ENCODE results near the gene FBXL16.
"Not testable (repeated sequence)": the region's sequence is repeated elsewhere in the genome, so short reads cannot be mapped to it uniquely, and the experiment has no call there.

The FBXL16 gene

DNA sequence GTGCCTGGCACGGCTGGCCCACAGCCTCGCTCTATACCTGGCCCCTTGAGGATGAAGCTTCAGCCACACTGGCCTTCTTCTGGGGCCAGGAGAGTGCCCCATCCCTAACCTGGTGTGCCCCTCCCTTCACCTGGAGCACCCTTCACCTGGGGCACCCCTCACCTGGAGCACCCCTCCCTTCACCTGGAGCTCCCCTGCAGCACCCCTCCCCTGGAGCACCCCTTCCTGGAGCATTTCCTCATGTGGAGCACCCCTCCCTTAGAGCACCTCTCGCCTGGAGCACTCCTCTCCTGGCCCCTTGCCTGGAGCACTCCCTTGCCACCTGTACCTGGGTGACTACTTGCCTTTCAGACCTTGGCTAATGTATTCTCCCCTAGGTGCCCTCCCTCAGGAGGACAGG lies 2.4 kb upstream of the FBXL16 start:
- no peak for DNase-seq

DNA sequence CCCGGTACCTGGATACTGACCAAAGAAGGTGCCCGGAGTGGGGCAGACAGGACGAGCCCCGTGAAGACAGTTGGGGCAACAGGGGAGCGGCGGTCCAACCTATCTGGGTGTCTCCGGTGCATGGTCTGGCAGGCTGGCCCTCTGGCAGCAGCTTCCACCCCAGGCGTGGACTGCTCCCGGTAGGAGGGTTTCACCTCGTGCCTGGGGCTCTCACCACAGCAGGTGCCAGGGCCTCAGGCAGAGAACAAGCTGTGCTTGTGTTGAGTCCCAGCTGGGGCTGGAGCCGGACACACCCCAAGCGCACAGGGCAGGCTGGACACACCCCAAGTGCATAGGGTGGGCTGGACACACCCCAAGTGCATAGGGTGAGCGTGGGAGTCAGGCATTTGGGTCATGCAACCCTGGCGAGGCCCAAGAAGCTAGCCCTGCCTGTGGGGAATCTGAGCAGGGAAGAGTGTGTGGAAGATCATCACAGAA lies 1.5 kb upstream of the FBXL16 start:
- DNase-seq = no peak

DNA sequence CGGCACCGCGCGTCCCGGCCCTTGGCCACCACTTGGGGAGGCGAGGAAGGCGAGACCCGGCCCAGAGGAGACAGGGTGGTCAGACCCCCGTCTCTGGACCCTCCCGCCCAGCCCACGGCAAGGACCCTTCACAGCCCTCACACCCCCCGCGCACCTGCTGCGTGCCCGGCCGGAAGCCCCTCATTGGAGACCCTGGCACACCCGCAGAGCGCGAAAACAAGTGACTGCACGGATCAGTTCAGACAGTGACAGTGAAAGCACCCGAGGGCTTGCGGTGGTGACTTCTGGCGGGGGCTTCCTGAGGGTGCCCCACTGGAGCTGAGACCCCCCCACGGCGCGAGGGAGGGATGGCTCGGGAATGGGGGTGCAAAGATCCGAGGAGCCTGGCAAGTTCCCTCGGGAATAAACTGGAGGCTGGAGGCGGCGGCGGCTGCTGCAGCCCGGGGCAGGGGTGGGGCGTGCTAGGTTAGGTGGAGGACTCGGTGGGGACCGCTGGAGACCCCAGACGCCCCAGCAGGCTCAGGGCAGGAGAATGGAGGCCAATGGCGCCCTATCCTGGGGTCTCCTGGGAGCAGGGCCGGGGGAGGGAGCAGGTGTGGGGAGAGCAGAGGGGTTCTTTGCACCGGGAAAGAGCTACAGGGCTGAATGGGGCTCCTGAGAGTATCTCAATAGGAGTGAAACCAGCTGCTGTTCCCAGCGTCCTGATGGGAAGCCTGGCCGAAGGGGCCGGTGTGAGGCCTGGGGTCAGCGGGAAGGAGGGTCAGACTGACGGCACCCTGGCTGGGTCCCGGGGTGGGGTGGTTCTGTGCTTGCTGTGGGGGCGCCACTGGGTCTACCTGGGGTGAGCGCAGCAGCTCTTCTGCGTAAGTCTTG lies 824 bp upstream of the FBXL16 start:
- no peak for DNase-seq

DNA sequence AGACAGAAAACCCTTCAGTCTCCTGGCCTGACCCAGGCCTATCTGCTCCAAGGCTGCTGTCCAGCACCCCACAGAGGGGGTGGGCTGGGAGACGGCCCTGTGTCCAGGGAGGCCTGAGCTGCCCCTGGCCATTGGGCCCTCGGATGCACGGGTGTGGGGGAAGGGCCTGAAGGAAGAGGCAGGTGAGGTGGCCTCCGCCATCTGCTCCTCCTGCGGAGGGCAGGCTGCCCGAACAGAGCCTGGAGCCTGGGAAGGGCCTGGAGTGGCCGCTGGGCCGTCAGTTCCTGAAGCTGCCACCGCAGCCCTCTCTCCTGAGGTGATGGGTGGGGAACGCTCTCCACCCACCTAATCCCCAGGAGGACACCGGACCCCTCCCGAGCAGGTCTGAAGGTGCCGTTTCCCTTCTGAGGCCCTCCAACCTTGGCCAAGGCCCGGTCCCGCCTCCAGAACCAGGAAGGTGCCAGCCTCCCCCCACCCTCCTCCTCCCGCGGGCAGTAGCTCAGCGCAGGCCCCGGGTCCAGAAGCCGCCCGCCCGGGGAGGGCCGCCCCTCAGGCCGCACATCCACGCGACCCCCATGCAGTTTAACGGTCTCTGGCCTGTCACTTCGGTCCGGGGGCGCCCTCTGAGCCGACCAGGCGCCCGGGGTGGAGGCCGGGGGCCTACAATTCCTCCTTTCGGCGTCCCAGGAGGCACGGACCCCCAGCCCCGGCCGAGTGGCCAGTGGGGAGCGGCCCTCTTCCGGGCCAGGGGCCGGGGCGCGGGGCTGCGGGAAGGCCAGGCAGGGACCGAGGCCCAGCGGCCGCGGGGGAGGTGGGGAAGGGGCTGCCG lies 835 bp downstream of the FBXL16 start:
- no peak for DNase-seq

DNA sequence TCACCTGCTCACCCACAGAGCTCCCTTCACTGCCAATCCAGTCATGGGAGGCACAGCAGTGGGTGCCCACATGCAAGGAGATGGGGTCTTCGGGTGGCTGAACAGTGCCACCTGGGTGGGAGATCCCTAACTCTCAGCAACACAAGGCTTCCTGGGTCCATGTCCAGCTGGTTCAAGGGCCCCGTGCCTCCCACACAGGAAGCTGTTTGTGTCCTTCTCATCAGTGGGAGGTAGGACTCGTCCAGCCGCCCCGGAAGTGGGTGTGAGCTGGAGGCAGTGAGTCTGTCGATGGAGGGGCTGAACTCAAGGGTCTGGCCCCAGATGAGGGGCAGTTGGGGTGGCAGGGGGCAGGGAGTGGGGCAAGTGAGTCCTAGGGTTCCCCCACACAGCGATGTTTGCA lies 1.6 kb downstream of the FBXL16 start:
- no peak for DNase-seq

DNA sequence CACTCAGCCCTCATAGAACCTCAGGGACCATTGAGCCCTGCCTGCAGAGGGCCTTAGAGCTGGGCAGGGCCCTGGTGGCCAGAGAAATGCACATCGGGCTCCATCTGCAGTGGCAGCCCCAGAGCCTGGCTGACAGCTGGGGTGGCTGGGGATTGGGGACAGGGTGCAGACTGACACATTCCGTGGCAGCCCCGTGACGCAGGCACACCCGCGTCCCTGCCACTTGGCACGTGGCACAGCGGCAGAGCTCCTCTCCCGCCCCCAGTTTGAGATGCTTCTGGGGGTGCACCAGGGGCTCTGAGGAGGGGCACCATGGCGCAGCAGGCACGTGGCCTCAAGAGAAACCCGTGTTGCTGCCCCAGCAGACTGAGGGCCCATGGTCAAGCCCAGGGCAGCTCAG lies 2.2 kb downstream of the FBXL16 start:
- DNase-seq = no peak

DNA sequence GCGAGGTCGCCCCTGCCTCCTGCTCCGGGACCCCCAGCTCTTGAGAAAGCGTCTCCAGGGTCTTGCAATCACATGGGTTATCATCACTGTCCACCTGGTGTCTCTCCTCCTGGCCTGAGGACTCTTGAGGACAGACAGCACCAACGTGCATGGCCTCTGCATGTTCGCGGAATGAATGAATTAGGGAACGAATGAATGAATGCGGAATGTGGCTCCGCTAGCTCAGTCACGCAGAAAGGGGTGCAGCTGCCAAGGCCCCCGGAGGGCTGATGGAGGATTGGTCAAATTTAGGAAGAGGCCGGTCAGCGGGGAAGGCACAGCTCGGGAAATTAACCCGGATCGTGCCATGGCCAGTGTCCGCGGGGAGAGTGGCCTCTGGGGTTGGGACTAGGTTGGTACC lies 3.3 kb downstream of the FBXL16 start:
- no peak for DNase-seq

DNA sequence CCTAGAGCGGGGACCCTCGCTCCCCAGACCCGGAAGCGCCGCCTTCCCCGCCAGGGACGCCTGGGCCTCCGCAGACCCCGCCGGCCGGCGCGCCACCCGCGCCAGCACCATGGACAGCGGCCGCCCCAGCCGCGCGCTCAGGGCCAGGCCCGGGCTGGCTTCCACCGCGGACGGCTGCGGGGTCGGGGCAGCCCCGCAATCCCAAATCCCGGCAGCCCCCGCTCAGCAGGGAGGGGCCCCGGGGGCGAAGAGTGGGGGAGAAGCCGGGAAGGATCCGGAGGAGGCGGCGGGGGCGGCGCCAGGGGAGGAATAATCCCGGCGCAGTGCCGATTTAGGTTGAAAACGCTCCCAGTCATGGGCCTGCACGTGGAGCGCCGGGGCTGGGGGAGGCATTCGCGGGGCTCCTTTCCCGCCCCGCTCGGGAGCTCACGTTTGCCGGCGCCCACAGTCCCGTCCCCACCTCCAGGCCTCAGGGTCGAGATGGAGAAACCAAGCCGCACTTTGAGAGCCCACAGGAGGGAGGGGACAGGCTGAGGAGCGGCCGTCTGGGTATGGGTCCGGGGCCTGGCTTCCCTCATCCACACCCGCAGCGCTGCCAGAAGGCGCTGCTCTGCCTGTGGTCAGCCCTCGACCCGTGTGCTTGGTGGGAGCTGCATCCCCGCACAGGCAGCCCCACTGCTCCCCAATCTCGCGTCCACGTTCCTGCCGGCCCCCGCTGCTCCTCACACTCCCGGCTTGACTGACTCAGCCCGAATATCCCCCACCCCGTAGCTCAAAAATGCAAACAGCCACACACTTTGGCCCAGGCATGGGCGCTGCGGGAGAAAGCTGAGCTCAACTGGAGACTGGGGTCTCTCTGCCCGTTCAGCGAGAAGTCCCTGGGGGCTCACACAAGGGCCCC lies 4.7 kb downstream of the FBXL16 start:
- DNase-seq = peak in 1 of 2 experiments; percentile 37

DNA sequence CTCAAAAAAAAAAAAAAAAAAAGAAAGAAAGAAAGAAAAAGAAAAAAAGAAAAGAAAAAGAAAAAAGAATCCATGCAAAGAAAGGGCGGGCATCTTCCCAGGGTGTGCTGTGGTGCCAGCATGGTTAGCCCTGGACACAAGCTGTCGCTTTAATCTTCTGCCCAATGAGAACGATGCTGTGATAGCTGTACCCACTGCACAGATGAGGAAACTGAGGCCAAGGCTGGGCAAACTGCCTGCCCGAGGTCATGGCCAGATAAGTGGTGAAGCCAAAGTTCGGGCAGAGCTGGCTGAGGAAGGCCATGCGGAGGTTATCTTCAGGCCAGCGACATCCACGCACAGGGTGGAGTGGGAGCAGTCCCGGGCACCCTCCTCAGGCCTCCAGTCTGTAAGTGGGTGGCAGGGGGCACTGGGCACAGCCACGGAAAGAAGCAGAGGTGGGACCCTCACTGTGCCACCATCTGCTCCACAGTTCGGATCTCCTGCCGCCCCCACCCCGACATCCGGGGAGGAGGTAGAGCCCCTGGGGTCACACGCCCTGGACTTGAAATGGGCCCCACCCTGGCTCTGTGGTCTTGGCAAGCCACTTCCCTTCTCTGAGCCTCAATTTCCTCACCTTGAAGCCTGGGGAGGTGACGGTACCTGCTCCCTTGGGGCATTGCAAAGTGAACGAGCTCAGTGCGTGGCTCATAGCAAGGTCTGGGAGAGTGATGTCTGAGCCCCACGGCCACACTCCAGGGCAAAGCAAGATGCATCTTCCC lies 6.5 kb downstream of the FBXL16 start:
- DNase-seq = no peak

DNA sequence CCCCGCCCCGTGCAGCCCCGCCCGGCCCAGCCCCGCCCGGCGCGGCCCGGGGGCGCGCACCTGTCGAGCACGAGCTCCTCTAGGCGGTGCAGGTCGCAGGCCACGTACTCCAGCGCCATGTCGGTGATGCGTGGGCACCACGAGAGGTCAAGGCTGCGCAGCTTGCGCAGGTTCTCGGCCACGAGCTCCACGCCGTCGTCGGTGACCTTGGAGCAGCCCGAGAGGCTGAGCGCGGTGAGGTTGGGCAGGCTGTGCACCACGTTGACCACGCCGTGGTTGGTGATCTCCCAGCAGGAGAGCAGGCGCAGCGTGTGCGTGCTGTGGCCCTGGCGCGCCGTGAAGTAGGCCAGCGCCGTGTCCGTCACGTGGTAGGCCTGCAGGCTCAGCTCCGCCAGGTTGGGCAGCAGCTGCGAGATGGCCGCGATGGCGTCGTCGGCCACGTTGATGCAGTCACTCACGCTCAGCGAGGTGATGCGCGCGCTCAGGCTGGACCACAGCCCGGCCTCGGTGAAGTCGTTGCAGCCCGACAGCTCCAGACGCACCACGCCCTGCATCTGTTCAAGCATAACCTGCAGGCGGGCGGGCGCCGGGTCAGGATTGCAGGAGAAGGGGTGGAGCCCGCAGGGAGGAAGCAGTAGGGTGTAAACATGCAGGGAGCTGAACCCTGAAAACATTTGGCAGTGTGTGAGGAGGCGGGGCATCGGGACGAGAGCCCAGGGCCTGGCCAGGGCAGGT lies 10.1 kb downstream of the FBXL16 start:
- peak; percentile 54 to 56 for DNase-seq

DNA sequence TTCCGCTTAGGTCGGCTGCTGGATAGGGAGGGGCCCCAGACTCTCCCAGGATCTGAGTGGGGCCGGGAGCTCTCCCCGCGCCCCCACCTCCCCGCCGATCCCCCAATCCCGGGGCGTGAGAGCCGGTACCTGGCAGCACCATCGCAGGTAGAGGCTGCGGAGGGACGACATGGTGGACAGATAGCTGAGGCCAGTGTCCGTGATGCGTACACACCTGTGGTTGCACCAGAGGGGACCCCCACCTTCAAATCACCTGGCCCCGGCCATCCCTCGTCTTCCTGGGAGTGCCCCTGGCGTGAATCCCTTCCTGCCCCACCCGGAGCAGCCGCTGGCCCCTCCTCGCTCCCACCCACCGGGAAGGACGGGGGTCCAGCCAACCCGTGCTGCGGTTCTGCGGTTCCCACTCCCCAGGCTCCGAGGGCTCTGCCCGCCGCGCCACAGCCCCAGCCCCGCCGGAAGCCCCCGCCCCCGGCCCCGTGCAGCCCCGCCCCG lies 10.7 kb downstream of the FBXL16 start:
- DNase-seq = no peak

DNA sequence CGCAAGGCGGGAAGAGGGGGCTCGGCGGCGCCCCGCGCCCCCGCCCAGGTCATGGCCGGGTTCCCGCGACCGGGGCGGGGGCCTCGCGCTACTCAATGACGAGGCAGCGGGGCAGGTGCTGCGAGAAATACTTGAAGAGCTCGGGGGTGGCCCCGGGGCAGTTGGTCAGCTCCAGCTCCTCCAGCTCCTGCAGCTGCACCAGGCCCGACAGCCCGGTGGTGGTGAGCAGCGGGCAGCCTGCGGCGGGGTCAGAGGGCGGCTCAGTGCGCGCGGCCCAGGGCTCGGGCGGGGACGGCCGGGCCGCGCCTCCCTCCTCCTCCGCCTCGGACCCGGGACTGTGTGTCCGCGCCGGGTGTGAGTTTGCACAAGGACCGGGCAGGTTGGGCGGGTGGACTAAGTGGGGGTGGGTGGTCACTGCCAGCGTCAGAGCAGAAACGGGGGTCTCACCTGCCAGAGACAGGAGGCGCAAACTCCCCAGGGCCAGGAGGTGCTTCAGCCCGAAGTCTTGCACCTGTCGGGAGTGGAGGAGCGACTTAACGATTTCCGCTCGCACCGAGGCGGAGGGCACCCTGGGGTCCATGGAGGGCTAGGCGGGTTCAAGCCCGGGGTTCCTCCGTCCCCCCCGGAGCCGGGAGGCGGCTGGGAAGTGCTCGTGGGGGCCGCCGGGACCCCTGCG lies 11.3 kb downstream of the FBXL16 start:
- DNase-seq = no peak

DNA sequence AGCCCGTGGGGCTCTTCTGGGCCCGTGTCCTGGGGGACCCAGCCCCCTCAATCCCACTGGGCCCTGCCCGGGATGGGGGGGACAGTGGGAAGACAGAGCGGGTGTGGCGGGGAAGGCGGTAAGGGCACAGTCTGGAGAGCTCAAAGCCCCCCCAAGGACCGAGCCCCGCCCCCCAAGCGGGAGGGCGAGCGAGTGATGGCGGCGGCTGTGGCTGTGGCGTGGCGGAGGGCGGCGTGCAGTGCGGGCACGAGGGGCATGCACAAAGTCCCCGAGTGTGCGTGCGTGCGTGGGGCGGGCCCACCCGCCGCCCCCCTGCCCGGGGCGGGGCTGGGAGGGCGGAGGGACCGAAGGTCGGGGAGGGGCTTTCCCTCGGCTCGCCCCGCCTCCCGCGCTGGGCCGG lies 11.8 kb downstream of the FBXL16 start:
- no peak for DNase-seq

DNA sequence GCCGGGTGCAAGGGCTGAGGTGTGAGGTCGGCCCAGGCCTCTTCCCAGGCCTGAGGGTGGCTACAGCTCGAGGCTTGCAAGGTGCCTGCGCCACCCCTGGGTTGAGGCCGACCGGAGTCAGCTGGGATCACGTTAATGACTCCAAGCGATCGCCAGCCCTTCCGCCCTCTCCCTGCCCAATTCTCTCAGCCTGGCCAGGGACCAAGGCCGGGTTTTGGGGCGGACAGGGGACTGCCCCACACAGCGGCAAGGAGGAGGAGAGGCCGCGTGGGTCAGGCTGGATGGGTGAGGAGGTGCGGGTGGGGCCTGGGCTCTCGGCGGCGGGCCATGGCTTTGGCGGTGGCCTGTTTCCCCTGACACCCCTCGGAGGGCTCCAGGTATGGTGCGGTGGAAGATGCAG lies 12.2 kb downstream of the FBXL16 start:
- no peak for DNase-seq

DNA sequence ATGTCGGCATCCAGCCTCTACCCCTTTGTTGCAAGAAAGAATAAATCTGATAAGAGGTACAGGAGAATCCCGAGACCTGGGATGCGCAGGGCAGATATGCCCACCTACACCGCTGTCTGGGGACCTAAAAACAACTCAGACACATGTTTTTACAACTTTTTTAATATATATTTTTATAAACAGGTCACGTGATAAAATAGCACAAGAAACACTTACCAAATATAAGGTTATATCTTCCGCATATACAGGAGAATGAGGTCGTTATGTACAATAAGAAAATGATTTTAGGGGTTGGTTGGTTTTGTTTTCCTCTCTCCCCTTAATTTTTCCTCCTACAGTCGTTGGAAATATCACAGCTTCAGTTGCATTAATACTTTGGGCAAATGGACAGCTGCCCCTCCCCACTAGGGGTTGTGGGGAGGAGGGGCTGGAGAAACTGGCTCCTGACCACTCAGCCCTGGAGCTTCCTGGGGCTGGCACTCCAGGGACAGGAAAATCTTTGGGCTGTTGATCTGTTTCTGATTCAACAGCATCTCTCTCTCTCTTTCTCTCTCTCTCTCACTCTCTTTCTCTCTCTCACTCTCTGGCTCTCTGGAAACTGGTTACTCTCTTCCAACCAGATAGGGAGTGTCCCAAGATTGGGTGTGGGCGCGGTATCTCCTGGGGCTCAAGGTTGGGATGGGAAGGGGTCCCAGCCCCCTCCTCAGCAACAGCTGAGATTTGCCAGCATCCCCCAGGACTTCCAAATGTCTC lies 13.1 kb downstream of the FBXL16 start:
- DNase-seq = no peak

DNA sequence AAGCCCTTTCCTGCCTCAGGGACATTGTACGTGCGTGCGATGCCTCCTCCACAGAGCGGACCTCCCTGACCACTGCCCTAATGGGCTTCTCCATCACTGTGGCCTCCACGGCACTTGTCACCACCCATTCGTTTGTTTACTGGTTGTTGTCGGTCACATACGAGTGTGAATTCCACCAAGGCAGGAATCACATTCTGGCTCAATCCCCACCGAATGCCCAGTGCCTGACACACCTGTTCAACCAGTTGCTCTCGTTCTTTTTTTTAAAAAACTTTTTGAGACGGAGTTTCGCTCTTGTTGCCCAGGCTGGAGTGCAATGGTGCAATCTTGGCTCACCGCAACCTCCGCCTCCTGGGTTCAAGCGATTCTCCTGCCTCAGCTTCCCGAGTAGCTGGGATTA lies 14.4 kb downstream of the FBXL16 start:
- DNase-seq = not testable (repeated sequence)

DNA sequence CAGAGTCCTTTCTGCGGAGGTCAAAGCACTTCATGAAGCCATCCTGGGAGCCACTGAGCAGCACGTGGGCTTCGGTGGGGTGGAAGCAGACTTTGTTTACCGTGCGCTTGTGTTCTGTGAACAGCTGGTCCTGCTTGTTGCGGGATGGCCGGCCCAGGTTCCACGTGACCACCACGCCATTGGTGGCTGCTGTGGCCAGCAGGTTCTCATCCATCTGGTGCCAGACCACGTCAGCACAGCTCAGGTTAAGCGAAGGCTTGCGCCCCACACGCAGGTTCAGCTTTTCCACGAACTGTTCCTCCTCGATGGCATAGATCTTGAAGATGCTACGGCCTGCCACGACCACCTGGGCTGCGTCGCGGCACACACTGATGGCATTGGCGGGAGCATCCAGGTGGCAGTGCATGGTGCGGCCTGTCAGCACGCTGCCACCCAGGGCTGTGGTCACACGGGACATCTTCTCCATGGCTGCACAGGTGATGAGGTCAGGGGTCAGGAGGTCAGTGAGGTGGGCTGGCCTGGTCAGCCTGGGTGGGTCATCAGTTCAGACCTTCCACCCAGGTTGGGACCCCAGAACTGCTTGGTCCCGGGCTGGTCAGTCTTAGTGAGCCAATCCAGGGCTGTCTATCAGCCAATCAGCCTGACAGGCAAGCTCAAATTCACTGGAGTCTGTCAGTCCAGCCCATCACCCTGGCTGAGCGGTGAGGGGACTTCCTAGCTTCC lies 16.3 kb downstream of the FBXL16 start:
- no peak for DNase-seq

DNA sequence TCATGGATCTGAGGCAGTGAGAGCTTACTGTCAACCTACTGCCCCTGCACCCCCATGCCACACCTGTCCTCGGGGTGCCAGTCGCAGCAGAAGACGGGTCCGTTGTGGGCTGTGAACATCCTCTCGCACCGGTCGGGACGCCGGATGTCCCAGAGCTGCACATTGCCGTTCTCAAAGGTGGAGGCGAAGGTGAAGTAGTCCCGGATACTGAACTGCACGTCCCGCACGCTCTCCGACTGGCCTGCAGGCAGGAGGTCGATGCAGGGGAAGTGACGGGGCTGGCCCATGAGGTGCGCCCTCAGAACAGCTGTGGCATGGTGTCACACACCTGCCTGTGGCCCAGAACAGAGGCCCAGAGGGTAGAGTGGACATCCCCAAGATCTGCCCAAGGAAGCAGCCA lies 18.1 kb downstream of the FBXL16 start:
- no peak for DNase-seq
